Neutrophil (primary cell): ENCODE data around the gene TRPV6.

Experiments
- H3K27ac ChIP-seq: fragments of 200-600 bp; sonication (generic); 2 replicates; pipeline ENCODE4 v1.5.1; 2016; ENCODE audit warnings: mild to moderate bottlenecking, moderate library complexity
- H3K27me3 ChIP-seq: fragments of 200-600 bp; sonication (generic); 2 replicates; pipeline ENCODE4 v1.6.0; 2016; ENCODE audit warnings: mild to moderate bottlenecking
- H3K36me3 ChIP-seq: fragments of 200-600 bp; sonication (generic); 2 replicates; pipeline ENCODE4 v1.5.1; 2017
- H3K4me1 ChIP-seq, 2 experiments: fragments of 200-600 bp in 1 of 2; sonication (generic) in 1 of 2; 1 replicate in 1 of 2; 2 replicates in 1 of 2; pipeline versions ENCODE4 v1.5.1 to v1.6.1; 2013 to 2016; ENCODE audit warnings: low read depth in 1 of 2, low read length in 1 of 2, mild to moderate bottlenecking in 1 of 2, moderate library complexity in 1 of 2; ENCODE audit not compliant: control insufficient read depth in 1 of 2, insufficient read depth in 1 of 2
- H3K4me3 ChIP-seq, 2 experiments: fragments of 200-600 bp in 1 of 2; sonication (generic) in 1 of 2; 1 replicate in 1 of 2; 2 replicates in 1 of 2; pipeline ENCODE4 v1.5.1; 2013 to 2016; ENCODE audit warnings: low read depth in 1 of 2, low read length in 1 of 2, mild to moderate bottlenecking in 1 of 2, moderate library complexity in 1 of 2
- H3K9me3 ChIP-seq: fragments of 200-600 bp; sonication (generic); 2 replicates; pipeline ENCODE4 v1.5.1; 2016
- CTCF ChIP-seq: fragments of 200-600 bp; sonication (generic); IDR thresholded peaks from 2 replicates; pipeline ENCODE4 v1.5.1; 2016; ENCODE audit warnings: antibody characterized with exemption

TRPV6 gene

GRCh38 chr7:142914121-142914520 lies 28.6 kb upstream of the TRPV6 start:
- Histone ChIP-seq H3K27me3 (peaks cover 8% of the 10 kb centered on the region), H3K4me3 (no peak overlapping the region), H3K36me3 (no peaks in the 10 kb centered on the region), H3K27ac (no peak overlapping the region), H3K4me1 (peaks cover 7 to 17% of the 10 kb centered on the region in 2 experiments), H3K9me3 (no peaks in the 10 kb centered on the region)
- TF ChIP-seq CTCF, result no peak

GRCh38 chr7:142913566-142913965 lies 28.0 kb upstream of the TRPV6 start:
- H3K27ac ChIP-seq, result no peak overlapping the region
- H3K9me3 ChIP-seq, result no peaks in the 10 kb centered on the region
- no peak for TF ChIP-seq CTCF
- no peak overlapping the region for H3K4me3 ChIP-seq
- peaks cover 7 to 23% of the 10 kb centered on the region in 2 experiments for H3K4me1 ChIP-seq
- H3K27me3 ChIP-seq, result peaks cover 8% of the 10 kb centered on the region
- no peaks in the 10 kb centered on the region for H3K36me3 ChIP-seq

GRCh38 chr7:142913051-142913450 lies 27.5 kb upstream of the TRPV6 start:
- Histone ChIP-seq H3K36me3 (no peaks in the 10 kb centered on the region), H3K27ac (no peak overlapping the region), H3K9me3 (no peaks in the 10 kb centered on the region), H3K27me3 (peaks cover 8% of the 10 kb centered on the region), H3K4me1 (peaks cover 7 to 23% of the 10 kb centered on the region in 2 experiments), H3K4me3 (no peak overlapping the region)
- TF ChIP-seq CTCF, result no peak

- H3K27me3 ChIP-seq, result no peaks in the 10 kb centered on the region
- H3K27ac ChIP-seq, result peak overlapping the region; percentile 52
- TF ChIP-seq CTCF, result no peak
- no peaks in the 10 kb centered on the region for H3K36me3 ChIP-seq
- no peak overlapping the region for H3K4me3 ChIP-seq
- H3K4me1 ChIP-seq, result peaks cover 7 to 23% of the 10 kb centered on the region in 2 experiments
- no peaks in the 10 kb centered on the region for H3K9me3 ChIP-seq
Measured at GRCh38 chr7:142910481-142910880, 24.9 kb upstream of the TRPV6 start.

- peak overlapping the region; percentile 52 for H3K27ac ChIP-seq
- no peaks in the 10 kb centered on the region for H3K9me3 ChIP-seq
- H3K4me1 ChIP-seq, result peaks cover 7 to 23% of the 10 kb centered on the region in 2 experiments
- TF ChIP-seq CTCF, result no peak
- no peak overlapping the region for H3K4me3 ChIP-seq
- H3K27me3 ChIP-seq, result no peaks in the 10 kb centered on the region
- H3K36me3 ChIP-seq, result no peaks in the 10 kb centered on the region
Measured at GRCh38 chr7:142910031-142910433, 24.5 kb upstream of the TRPV6 start.
